HG03025 (cell line): ENCODE results near the gene YES1.

Experiments
- ATAC-seq: cut with Tn5 transposase; IDR thresholded peaks from one replicate; pipeline ENCODE4 v1.9.1; 2021; ENCODE audit warnings: mild to moderate bottlenecking, moderate library complexity; ENCODE audit not compliant: unreplicated experiment, low FRiP score

Gene YES1

GRCh38 chr18:811892-812375, at the start of gene YES1:
Gene YES1 (minus strand): TSS chr18:812242. CDS start chr18:756827, 55,415 bp downstream.
- peak; percentile 46 for ATAC-seq

DNA sequence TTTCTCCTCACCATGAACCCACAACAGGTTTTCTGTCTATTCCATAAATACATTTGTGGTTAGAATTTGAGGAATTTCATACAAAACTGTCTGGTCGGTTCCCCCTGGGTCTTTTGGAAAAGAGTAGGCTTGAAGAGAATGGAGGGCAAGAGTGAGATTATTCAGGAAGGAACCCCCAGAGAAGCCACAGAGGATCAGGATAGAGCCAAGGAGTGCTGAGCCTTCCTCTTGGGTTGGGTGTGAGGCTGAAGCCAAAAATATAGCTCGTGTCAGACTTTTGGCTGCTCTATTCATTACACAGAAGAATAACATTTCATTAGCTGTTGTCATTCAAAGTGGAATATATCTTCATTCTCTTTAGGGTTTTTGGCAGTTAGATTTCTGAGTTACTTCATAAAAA, 45.9 kb upstream of the YES1 start:
- ATAC-seq: no peak

DNA sequence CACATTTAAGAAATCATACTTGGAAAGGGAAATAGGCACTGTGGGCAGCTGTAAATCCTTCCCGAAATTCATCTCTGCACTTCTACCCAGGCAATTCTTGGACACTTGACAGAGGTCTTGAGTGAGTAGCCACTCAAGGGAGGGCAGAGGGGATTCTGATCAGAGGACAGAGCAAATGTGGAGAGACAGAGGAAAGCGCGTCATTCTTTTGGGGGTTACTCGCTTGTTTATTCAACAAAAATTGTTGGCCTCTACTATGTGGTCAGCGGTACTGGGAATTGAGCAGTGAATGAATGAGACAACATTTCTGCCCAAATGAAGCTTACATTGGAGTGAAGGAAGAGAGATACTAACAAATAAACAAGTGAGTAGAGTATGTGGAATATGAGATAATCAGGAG, 41.4 kb upstream of the YES1 start:
- no peak for ATAC-seq

DNA sequence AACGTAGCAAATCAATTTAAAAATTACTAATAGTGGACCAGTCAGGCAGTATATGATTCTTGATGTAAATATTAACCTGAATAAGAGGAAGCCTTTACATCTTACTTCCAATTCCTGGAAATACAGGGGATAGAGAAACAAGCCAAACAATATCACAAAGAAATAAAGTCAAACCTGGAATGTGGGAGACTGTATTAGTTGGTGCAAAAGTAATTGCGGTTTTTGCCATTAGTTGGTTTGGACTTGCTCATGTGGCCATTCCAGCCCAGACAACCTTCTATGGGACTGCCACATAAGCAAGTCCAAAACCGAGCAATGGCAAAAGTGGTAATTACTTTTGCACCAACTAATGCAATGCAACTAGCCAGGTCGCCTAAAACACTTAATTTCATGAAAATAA, 38.9 kb upstream of the YES1 start:
- ATAC-seq: no peak

- ATAC-seq: no peak
Measured at GRCh38 chr18:849021-849420, 37.0 kb upstream of the YES1 start.

DNA sequence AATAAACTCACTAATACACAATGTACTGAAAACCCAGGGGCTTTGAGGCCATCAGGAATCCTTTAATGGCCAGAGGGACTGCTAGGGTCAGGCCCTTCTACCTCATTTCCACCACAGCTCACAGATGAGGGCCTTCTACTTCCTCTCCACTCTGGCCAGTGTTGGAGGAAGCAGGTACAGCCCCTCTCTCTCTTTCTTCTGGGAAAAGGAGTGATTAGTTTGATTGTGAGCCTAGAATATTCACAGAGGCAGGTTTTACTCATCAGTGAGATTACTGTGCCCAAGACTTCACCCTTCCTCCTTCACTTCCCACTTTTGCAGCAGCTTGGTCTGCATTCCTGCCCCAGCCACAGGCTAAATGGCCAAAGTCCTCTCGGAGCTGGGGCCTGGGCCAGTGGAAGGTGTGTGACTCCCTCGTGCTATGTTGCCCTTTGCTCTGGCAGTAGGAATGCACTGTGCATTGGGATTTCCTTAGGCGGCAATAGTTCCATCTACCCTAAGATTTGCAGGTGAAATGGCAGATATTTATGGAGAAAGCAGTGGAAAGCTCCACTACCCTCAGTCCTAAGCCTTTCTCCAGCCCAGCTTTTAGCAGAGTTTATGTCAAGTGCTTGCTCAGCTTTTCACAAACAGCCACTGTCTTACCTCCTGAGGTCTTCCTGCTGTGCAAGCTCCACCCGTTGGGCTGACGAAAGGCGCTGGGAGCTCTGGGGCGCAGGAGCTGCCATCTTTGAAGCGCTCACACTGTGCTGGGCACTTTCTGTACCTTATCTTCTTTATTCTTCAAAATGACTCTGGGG, 36.2 kb upstream of the YES1 start:
- ATAC-seq: no peak

DNA sequence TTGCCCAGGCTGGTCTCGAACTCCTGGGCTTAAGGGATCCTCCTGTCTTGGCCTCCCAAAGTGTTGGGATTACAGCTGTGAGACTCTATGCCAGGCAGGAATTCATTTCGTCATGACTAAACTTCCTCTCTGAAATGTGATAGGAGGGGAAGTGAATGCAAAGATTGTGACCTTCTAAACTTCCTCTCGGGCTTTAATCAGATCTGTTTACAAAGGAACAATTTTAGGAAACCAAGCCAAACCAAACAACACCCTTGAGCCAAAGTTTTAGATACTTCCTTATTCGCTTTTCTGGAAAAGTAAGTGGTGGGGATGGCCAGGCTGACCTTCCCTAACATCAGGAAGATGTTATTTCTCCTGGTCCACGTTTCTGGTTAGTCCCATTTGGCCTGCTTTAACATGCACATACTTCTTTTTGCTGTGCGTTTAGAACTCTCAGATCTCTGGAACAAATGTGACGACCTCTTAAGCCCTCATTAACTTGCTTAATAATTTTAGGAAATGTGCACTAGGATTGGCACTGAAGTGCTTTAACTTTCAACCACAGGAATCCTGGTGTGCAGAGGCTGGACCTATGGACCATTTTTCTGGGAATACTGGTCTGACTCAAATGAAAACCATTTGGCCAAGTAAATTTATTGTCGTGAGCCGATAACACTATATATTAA, 33.2 kb upstream of the YES1 start:
- no peak for ATAC-seq

DNA sequence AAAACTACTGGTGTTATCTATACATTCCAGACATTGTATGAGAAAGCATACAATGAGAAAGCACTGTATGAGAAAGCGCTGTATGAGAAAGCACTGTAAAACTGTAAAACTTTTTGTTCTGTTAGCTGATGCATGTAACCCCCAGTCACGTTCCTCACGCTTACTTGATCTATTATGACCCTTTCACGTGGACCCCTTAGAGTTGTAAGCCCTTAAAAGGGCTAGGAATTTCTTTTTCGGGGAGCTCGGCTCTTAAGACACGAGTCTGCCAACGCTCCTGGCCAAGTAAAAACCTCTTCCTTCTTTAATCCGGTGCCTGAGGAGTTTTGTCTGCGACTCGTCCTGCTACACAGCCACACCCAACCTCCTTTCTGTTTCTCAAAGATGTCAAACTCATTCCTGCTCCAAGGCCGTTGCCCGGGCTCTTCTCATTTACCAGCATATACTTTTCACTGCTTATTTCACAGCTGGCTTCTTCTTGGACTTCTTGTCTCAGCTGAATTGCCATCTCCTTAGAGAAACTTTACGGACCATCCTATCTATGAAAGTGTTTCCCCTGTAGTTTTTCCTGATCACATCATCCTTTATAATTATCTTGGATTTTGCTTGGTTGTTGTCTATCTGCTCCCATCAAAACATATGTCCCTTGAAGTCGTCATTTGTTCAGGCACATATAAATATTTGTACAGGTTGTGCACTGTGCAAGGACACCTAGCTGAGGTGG, 29.8 kb upstream of the YES1 start:
- ATAC-seq: no peak

- no peak for ATAC-seq
Measured at GRCh38 chr18:840516-840915, 28.5 kb upstream of the YES1 start.

DNA sequence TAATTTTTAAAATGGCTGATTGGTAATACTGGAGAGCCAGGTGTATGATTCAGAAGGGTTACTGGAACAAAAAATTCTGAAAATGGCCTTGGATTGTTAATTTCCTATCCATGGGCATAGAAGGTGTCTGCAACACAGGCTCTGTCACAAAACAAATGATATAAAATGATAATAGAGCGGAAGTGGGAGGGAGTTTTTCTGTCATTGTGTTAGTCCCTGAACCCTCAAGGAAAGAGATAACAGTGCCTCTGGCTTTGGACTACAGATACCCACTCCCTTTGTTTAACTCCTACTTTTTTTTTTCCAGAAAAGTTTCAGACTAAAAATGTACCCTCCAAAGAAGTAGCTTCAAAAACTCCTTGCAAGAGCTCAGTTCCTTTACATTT, 28.0 kb upstream of the YES1 start:
- no peak for ATAC-seq

- peak; percentile 87 for ATAC-seq
Measured at GRCh38 chr18:839224-840022, 27.4 kb upstream of the YES1 start.

DNA sequence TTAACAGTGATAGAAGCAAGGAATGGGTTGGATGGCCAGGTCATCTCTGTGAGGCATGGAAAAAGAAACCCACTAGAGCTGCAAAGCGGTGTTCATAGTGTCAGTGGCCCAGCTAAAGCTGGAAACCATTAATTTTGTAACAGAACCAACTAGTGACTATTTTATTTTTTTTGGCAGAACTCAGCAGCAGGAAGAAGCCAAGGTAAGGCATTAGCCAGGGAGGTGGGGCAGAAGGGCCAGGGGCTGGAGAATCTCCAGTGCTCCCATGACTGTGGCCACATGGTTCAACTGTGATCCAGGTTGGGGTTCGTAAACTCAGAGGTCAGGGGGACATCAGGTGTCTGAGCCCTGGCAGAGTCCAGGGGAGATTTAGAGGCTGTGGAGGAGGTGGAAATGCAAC, 25.9 kb upstream of the YES1 start:
- no peak for ATAC-seq

GRCh38 chr18:834082-834720, 22.2 kb upstream of the YES1 start:
- ATAC-seq: no peak

- ATAC-seq: no peak
Measured at GRCh38 chr18:833197-833596, 21.2 kb upstream of the YES1 start.

GRCh38 chr18:832085-832681, 20.1 kb upstream of the YES1 start:
- no peak for ATAC-seq

- peak; percentile 64 for ATAC-seq
Measured at GRCh38 chr18:830315-830901, 18.4 kb upstream of the YES1 start.

DNA sequence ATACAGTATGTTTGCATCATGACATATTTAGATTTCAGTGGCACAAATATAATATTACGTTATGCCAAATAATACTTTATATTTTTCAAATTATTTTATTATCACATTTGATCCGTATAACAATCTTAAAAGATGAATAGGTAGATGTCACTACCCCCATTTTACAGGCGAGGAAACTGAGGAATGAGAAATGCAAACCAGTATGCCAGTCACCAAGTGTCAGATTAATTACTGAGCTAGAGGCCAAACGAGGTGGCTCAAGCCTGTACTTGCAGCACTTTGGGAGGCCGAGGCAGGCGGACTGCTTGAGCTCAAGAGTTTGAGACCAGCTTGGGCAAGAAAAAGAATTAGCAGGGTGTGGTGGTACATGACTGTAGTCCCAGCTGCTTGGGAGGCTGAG, 17.4 kb upstream of the YES1 start:
- no peak for ATAC-seq

DNA sequence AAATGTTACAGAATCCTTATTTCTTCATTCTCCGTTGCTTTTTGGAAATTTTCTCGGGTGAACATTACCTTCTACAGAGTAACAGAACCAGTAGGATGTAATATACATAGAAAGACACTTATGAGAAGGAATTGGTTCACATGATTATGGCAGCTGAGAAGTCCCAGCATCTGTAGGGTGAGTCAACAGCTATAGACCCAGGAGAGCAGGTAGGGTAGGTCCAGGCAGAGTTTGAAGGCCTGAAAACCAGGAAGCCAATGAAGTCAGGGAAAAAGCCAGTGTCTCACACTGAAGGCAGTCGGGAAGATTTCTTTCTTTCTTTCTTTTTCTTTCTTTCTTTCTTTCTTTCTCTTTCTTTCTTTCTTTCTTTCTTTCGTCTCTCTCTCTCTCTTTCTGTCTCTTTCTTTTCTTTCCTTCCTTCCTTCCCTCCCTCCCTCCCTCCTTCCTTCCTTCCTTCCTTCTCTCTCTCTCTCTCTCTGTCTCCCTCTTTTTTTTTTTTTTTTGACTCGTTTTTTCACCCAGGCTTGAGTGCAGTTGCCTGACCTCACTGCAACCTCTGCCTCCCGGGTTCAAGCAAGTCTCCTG, 15.1 kb upstream of the YES1 start:
- ATAC-seq: no peak
